D341Med (cell line): ENCODE results near the gene SMIM23.

Source experiments
- DNase-seq: peaks from one replicate; pipeline ENCODE4 v3.0.0; 2012; ENCODE audit warnings: low spot score

SMIM23 gene

GRCh38 chr5:171816666-171817065 is 31.0 kb downstream of the SMIM23 start:
- no peak for DNase-seq

- DNase-seq = no peak
Observed at GRCh38 chr5:171820561-171820960, 34.9 kb downstream of the SMIM23 start.

- no peak for DNase-seq
Observed at GRCh38 chr5:171821286-171821685, 35.7 kb downstream of the SMIM23 start.

GRCh38 chr5:171823269-171823668 is 37.7 kb downstream of the SMIM23 start:
- no peak for DNase-seq

GRCh38 chr5:171825051-171825450 is 39.4 kb downstream of the SMIM23 start:
- no peak for DNase-seq

- no peak for DNase-seq
Observed at GRCh38 chr5:171826132-171826531, 40.5 kb downstream of the SMIM23 start.

GRCh38 chr5:171827162-171827561 is 41.5 kb downstream of the SMIM23 start:
- no peak for DNase-seq

GRCh38 chr5:171830686-171831085 is 45.1 kb downstream of the SMIM23 start:
- no peak for DNase-seq

- no peak for DNase-seq
Observed at GRCh38 chr5:171832775-171833174, 47.2 kb downstream of the SMIM23 start.

- no peak for DNase-seq
Observed at GRCh38 chr5:171834461-171834860, 48.8 kb downstream of the SMIM23 start.

- DNase-seq = no peak
Observed at GRCh38 chr5:171835066-171835465, 49.4 kb downstream of the SMIM23 start.

GRCh38 chr5:171837522-171837921 is 51.9 kb downstream of the SMIM23 start:
- DNase-seq = no peak

- no peak for DNase-seq
Observed at GRCh38 chr5:171838066-171838465, 52.4 kb downstream of the SMIM23 start.

- no peak for DNase-seq
Observed at GRCh38 chr5:171839112-171839511, 53.5 kb downstream of the SMIM23 start.

GRCh38 chr5:171840066-171840465 is 54.4 kb downstream of the SMIM23 start:
- no peak for DNase-seq
